ENCODE measurements around the gene LIN7C. TPM values are rescaled to one million over a fixed set of nuclear protein-coding genes. Genes with fewer than 3 reads are reported as not detected.

LIN7C gene
- total and polyA plus RNA-seq, 2 of the 13 experiments (the other 11 are each of a cell fraction or from before 2014, with no cell fraction given) = 14.8 to 37.2 TPM

- no peak for TF ChIP-seq ZSCAN25 (CRISPR knock-in tag; IDR thresholded peaks at IDR 0.05)
- TF ChIP-seq, protein P1, sequence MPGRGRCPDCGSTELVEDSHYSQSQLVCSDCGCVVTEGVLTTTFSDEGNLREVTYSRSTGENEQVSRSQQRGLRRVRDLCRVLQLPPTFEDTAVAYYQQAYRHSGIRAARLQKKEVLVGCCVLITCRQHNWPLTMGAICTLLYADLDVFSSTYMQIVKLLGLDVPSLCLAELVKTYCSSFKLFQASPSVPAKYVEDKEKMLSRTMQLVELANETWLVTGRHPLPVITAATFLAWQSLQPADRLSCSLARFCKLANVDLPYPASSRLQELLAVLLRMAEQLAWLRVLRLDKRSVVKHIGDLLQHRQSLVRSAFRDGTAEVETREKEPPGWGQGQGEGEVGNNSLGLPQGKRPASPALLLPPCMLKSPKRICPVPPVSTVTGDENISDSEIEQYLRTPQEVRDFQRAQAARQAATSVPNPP (CRISPR knock-in tag; IDR thresholded peaks at IDR 0.05) = no peak
- TF ChIP-seq ZBTB26 (CRISPR knock-in tag; IDR thresholded peaks at IDR 0.05; ENCODE audit: borderline replicate concordance) = no peak
These were observed 39.2 kb downstream of the LIN7C start (continued) for GRCh38 chr11:27467181-27467913.

DNA sequence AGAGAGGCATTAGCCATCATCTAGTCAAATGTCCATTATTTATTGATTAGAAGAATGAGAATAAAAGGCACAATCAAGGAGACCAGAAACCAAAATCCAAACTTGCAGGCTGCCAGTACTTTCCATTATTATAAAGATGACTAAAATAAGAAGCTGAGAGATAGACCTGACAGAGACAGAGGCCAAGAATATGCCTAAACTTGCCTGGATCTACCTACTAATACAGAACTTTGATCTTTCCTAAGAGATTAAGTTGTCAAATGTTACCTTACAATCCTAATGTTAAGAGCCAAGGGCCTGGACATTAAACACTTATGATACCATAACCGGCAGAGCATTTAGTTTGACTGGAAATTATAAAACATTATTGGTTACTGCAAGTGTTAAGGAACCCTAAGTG lies 40.2 kb downstream of the LIN7C start:
- Histone ChIP-seq H3K9ac (ENCODE audit: insufficient read depth, low read depth, low read length) (no peak overlapping the region), H2AFZ (ENCODE audit: low read length) (no peak overlapping the region), H4K20me1 (ENCODE audit: insufficient read depth, low read length) (peaks cover 8% of the 10 kb centered on the region), H3K4me3 (replicated peaks in 1 of 3; ENCODE audit: insufficient read depth in 1 of 3, low read depth in 2 of 3, low read length in 3 of 3) (peak overlapping the region in 1 of 3 experiments; percentile 18; a peak in 1 of 6 replicates), H3K4me2 (ENCODE audit: low read depth, low read length) (peak overlapping the region; percentile 85), H3K27ac (ENCODE audit: extremely low read length, insufficient read depth, low read length) (peak overlapping the region; percentile 90), H3K9me3 (ENCODE audit: low read length) (no peaks in the 10 kb centered on the region), H3K36me3 (replicated peaks in 1 of 2; ENCODE audit: control insufficient read depth in 1 of 2, insufficient read depth in 2 of 2, low read length in 2 of 2) (peaks cover 0 to 1% of the 10 kb centered on the region in 2 experiments; a peak in 1 of 5 replicates), H3K27me3 (ENCODE audit: control insufficient read depth in 1 of 2, insufficient read depth in 2 of 2, low read length in 2 of 2) (no peaks in the 10 kb centered on the region; a peak in 1 of 5 replicates), H3K4me1 (ENCODE audit: insufficient read depth, low read length) (peaks cover 76% of the 10 kb centered on the region), H3K79me2 (ENCODE audit: insufficient read depth, low read length) (peaks cover 99% of the 10 kb centered on the region)
- FAIRE-seq (no peak), DNase-seq (ENCODE audit: low spot score) (no peak), ATAC-seq (no peak)
- CTCF ChIA-PET (ENCODE audit: low intra/inter-chr PET ratio, low total read pairs) = no interaction called here
- in situ Hi-C loops (cut with HindIII; ENCODE audit: extremely low pct_ligation_motif_present, low pct_unique_long_range_greater_than_20kb) (loop anchor here (5.0 kb wide), 1 partner anchor 69 kb away; no protein-coding TSS in a partner anchor), intact Hi-C loops (cut with micrococcal nuclease; ENCODE audit: unreplicated experiment) (loop anchor here (2.0 kb wide), 1 partner anchor 72 kb away; no protein-coding TSS in a partner anchor)
- TSS peak; percentile 0 for BruUV-seq (replicated peaks)
- no peak for TF ChIP-seq LRRFIP1 (CRISPR knock-in tag; conservative IDR thresholded peaks at IDR 0.05)
- no peak for TF ChIP-seq BRD4 (CRISPR knock-in tag; IDR thresholded peaks at IDR 0.05)
- no peak for TF ChIP-seq CCDC6 (CRISPR knock-in tag; IDR thresholded peaks at IDR 0.05)
- no peak for TF ChIP-seq RFXAP (CRISPR knock-in tag; IDR thresholded peaks at IDR 0.05; ENCODE audit: borderline replicate concordance)
- no peak for TF ChIP-seq SP4 (CRISPR knock-in tag; IDR thresholded peaks at IDR 0.05)
- no peak for TF ChIP-seq ZNF883 (CRISPR knock-in tag; IDR thresholded peaks at IDR 0.05; ENCODE audit: not compliant biosample characterization)
- 40% methylated on average over 1 of the region's 1 CpG for WGBS (ENCODE audit: low lambda C conversion rate)
- POLR2A ChIA-PET = interaction anchor here (1.2 kb wide), 1 partner anchor 64 kb away, joined by 3 read pairs; no protein-coding TSS in a partner anchor
